Lung (tissue), 12 donors: Measurements from ENCODE around the gene CHST11. TPM values are rescaled to one million over a fixed set of nuclear protein-coding genes. Genes with fewer than 3 reads are reported as not detected.

ENCODE experiments used
- ATAC-seq: fragments of 200-7000 bp; cut with Tn5 transposase; one replicate; pipeline ENCODE4 v1.9.1; 2020; ENCODE audit warnings: moderate number of reproducible peaks; ENCODE audit not compliant: insufficient read depth, low FRiP score
- DNase-seq, 3 donors: peaks; one replicate each; pipeline ENCODE4 v3.0.0-alpha.2; 2013 to 2017
- H3K27ac ChIP-seq, 2 donors: one replicate each; pipeline ENCODE4 v1.5.1; 2013; ENCODE audit warnings: mild to moderate bottlenecking in 2 of 2, moderate library complexity in 2 of 2, control low read depth in 1 of 2, inconsistent platforms in 1 of 2, low read depth in 1 of 2, low read length in 1 of 2
- H3K27me3 ChIP-seq, 3 donors: one replicate each; pipeline ENCODE4 v1.5.1; 2013; ENCODE audit warnings: low read length in 2 of 3; ENCODE audit not compliant: control insufficient read depth in 3 of 3, insufficient read depth in 3 of 3
- H3K36me3 ChIP-seq, 4 donors: one replicate each; pipeline ENCODE4 v1.5.1; 2013; ENCODE audit warnings: low read length in 4 of 4, mild to moderate bottlenecking in 1 of 4, moderate library complexity in 1 of 4; ENCODE audit not compliant: control insufficient read depth in 4 of 4, insufficient read depth in 4 of 4
- H3K4me1 ChIP-seq, 5 donors: one replicate each; pipeline ENCODE4 v1.5.1; 2013; ENCODE audit warnings: low read length in 5 of 5, mild to moderate bottlenecking in 2 of 5, moderate library complexity in 1 of 5; ENCODE audit not compliant: control insufficient read depth in 5 of 5, insufficient read depth in 5 of 5
- H3K4me3 ChIP-seq: one replicate; pipeline ENCODE4 v1.5.1; 2013; ENCODE audit warnings: mild to moderate bottlenecking, control low read depth, moderate library complexity
- H3K9ac ChIP-seq, 2 donors: one replicate each; pipeline ENCODE4 v1.5.1; 2013; ENCODE audit warnings: low read length in 2 of 2, control low read depth in 1 of 2; ENCODE audit not compliant: insufficient read depth in 1 of 2
- H3K9me3 ChIP-seq, 4 donors: one replicate each; pipeline ENCODE4 v1.5.1; 2013; ENCODE audit warnings: low read length in 3 of 4, mild to moderate bottlenecking in 1 of 4, moderate library complexity in 1 of 4; ENCODE audit not compliant: control insufficient read depth in 4 of 4, insufficient read depth in 3 of 4
- WGBS, 2 donors: extraction: QIAGEN DNeasy Blood & Tissue Kit; methylation state at CpG; one replicate each; pipeline ENCODE4 v1.1.7; 2013; 5-methylcytosine and 5-hydroxymethylcytosine counted together
- polyA plus RNA-seq, 2 donors: library from polyadenylated mRNA; stranded (reverse); fragments of 200-250 nt; gene quantifications; one replicate each; pipeline ENCODE4 v1.2.1, GENCODE V29; 2013
- total RNA-seq, 2 donors: library from RNA; depleted of rRNA in 1 of 2; stranded (reverse); fragments of >200 nt in 1 of 2; gene quantifications; one replicate each; pipeline ENCODE4 v1.2.1, GENCODE V29; 2014 to 2021
- TF ChIP-seq, protein P1 (sequence below): IDR thresholded peaks from 2 replicates; pipeline ENCODE4 v1.5.1; 2012; ENCODE audit warnings: mild to moderate bottlenecking; ENCODE audit errors: control extremely low read depth, extremely low read depth
- donor health status: control.
- donor health status: control.
- donor health status: Bipolar disorder and iron deficiency.
- donor health status: healthy.
- donor health status: DM: yes; HTN: yes; CAD: no.

The CHST11 gene
- total and polyA plus RNA-seq, 4 donors, result 9.0 to 63.2 (median 27.7) TPM

DNA sequence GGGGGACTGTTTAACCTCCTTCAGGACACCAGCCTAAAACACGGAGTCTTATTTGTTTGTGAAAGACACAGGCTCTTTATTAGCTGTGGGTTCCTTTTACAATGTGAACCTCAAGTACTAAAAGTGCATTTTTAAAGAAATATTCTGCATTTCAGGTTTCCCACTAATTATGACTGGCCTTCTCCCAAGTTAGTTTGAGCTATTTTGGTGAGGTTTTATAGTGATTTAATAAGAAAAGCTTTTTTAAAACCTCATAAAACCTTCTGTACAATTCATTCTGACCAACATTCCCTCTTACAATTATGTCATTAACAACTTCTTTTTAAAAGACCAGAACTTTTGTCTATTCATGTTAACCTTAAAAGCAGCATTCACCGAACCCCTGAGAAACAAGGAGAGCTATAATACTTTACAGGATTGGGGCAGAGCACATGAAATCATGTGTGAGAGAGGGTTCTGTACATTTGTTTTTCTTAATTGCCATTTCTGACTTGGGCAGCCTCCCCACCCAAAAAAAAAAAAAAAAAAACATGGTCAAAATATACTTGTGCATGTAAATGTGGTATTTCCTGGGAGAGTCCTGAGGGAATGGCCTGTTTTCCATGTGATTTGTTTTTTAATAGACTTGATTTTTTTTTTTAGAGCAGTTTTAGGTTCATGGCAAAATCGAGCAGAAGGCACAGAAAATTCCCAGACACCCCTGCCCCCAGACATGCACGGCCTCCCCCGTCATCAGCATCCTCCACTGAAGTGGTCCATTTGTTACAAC, 169.5 kb downstream of the CHST11 start:
- DNase-seq, result no peak
- peaks cover 0 to 2% (median 0%) of the 10 kb centered on the region in 4 donors for H3K36me3 ChIP-seq
- H3K4me1 ChIP-seq, result peaks cover 0 to under 1% (median 0%) of the 10 kb centered on the region in 5 donors
- TF ChIP-seq, protein P1, sequence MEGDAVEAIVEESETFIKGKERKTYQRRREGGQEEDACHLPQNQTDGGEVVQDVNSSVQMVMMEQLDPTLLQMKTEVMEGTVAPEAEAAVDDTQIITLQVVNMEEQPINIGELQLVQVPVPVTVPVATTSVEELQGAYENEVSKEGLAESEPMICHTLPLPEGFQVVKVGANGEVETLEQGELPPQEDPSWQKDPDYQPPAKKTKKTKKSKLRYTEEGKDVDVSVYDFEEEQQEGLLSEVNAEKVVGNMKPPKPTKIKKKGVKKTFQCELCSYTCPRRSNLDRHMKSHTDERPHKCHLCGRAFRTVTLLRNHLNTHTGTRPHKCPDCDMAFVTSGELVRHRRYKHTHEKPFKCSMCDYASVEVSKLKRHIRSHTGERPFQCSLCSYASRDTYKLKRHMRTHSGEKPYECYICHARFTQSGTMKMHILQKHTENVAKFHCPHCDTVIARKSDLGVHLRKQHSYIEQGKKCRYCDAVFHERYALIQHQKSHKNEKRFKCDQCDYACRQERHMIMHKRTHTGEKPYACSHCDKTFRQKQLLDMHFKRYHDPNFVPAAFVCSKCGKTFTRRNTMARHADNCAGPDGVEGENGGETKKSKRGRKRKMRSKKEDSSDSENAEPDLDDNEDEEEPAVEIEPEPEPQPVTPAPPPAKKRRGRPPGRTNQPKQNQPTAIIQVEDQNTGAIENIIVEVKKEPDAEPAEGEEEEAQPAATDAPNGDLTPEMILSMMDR, result no peak
- 84 to 90% methylated on average over 5 of the region's 5 CpGs for WGBS, 2 donors
- no peak overlapping the region for H3K4me3 ChIP-seq
- H3K27ac ChIP-seq, result no peak overlapping the region
- no peak for ATAC-seq
- H3K9me3 ChIP-seq, result no peaks in the 10 kb centered on the region
- no peak overlapping the region for H3K9ac ChIP-seq
- no peaks in the 10 kb centered on the region for H3K27me3 ChIP-seq

DNA sequence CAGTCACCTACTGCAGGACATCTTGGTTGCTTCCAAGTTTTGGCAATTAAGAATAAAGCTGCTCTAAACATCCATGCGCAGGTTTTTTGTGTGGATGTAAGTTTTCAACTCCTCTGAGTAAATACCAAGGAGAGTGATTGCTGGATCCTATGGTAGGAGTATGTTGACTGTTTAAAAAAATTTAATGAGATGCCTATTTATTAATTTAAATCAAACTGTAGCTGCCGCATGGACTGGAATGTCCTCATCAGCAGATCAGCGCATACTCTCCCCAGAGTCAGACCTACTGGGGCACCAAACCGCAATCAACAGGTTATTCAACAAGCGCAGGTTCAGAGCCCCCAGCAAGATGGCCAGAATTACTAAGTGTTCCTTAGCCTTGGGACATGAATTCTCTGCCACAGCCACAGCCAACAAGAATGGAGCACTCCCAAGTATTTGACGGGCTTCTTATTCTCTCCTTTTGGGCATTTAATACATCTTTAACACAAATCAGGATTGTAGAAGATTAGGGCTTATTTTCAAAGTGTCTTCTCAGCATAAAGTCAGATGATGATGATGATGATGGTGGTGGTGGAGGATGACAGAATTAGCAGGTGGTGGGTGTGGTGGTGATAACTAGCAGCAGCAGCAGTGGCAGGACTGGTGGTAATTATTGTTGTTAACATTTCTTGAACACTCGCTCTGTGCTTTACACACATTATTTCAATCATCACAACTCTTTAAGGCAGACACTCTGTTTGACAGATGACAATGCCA, 170.7 kb downstream of the CHST11 start:
- ATAC-seq (no peak), DNase-seq (no peak)
- Histone ChIP-seq H3K4me1 (no peaks in the 10 kb centered on the region), H3K27ac (no peak overlapping the region), H3K36me3 (peaks cover 0 to 2% (median 0%) of the 10 kb centered on the region in 4 donors), H3K27me3 (no peaks in the 10 kb centered on the region), H3K9ac (no peak overlapping the region), H3K9me3 (no peaks in the 10 kb centered on the region), H3K4me3 (no peak overlapping the region)
- WGBS, 2 donors, result 80 to 83% methylated on average over 7 of the region's 7 CpGs
- TF ChIP-seq, protein P1, result no peak

DNA sequence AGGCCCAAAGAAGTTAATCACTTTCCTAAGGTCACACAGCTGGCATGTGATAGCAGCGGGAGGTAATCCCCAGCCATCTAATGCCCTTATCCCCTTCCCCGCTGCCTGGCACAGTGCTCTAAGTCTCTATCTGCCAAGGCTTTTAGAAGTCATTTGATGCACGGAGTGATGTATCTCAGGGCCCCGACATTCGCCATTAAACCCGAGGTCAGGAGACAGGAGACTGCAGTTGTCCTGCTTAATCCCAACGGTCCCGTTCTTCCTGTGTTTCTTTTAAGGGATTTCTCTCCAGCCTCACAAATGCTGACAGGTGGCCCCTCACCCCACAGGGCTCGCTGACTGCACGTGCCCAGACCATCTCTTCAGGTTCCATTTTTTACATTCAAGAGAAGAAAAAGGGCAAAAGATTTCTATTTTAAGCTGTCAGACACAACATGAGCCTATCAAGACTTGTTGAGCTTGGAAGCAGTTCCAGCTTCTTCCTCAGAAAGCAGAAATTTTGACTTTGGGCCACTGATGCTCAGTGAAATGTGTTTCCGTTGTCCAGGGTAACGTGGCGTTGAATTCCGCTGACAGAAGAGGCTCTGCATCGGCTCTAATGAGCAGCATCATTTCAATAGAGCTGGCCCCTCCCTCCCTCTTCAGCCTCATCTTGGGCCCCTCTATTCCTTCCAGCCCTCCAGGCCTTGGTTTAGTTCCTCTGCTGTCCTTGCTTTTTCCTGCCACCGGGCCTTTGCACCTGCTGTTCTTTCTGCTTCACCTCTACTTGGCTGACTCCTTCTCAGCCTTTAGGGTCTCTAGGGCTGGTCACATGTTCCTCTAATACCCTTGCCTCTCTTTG, 171.5 kb downstream of the CHST11 start:
- no peak for DNase-seq
- H3K9me3 ChIP-seq, result no peaks in the 10 kb centered on the region
- no peak overlapping the region for H3K4me3 ChIP-seq
- ATAC-seq, result no peak
- H3K27me3 ChIP-seq, result no peaks in the 10 kb centered on the region
- peaks cover 0 to 2% (median 0%) of the 10 kb centered on the region in 4 donors for H3K36me3 ChIP-seq
- peaks cover 0 to 7% (median 3%) of the 10 kb centered on the region in 5 donors for H3K4me1 ChIP-seq
- no peak overlapping the region for H3K9ac ChIP-seq
- WGBS, 2 donors, result 87 to 92% methylated on average over 16 of the region's 16 CpGs
- TF ChIP-seq, protein P1, result no peak
- H3K27ac ChIP-seq, result no peak overlapping the region
